GM23338 (cell line): Measurements from ENCODE around the gene PHKB. TPM values are rescaled to one million over a fixed set of nuclear protein-coding genes. Genes with fewer than 3 reads are reported as not detected.

Experiments used
- ATAC-seq: fragments of 200-7000 bp; cut with Tn5 transposase; 3 replicates; pipeline ENCODE4 v1.9.1; 2020
- DNase-seq: peaks from one replicate; pipeline ENCODE4 v3.0.0-alpha.2; 2015; ENCODE audit warnings: low spot score
- H2AFZ ChIP-seq: fragments of 200-600 bp; sonication (generic); 2 replicates; pipeline ENCODE4 v1.8.0; 2016; ENCODE audit warnings: antibody characterized with exemption, mild to moderate bottlenecking, moderate library complexity
- H3F3A ChIP-seq: fragments of 200-600 bp; sonication (generic); replicated peaks from 2 replicates; pipeline ENCODE4 v1.8.0; 2017; ENCODE audit warnings: antibody characterized with exemption, mixed run types, low read depth
- H3K27ac ChIP-seq: fragments of 200-600 bp; sonication (generic); 2 replicates; pipeline ENCODE4 v1.6.1; 2016; ENCODE audit warnings: low read depth
- H3K27me3 ChIP-seq: fragments of 200-600 bp; sonication (generic); 2 replicates; pipeline ENCODE4 v1.8.0; 2016; ENCODE audit warnings: mild to moderate bottlenecking, mixed run types, moderate library complexity; ENCODE audit not compliant: insufficient read depth
- H3K36me3 ChIP-seq: fragments of 200-600 bp; sonication (generic); 2 replicates; pipeline ENCODE4 v1.8.0; 2016; ENCODE audit warnings: mild to moderate bottlenecking; ENCODE audit not compliant: insufficient read depth
- H3K4me1 ChIP-seq: fragments of 200-600 bp; sonication (generic); 2 replicates; pipeline ENCODE4 v1.8.0; 2016; ENCODE audit warnings: mild to moderate bottlenecking, moderate library complexity; ENCODE audit not compliant: insufficient read depth
- H3K4me2 ChIP-seq: fragments of 200-600 bp; sonication (generic); 2 replicates; pipeline ENCODE4 v1.7.1; 2017; ENCODE audit warnings: mixed run types
- H3K4me3 ChIP-seq: fragments of 200-600 bp; sonication (generic); 2 replicates; pipeline ENCODE4 v1.6.1; 2016; ENCODE audit warnings: mixed run types
- H3K79me2 ChIP-seq: fragments of 200-600 bp; sonication (generic); replicated peaks from 2 replicates; pipeline ENCODE4 v1.8.0; 2017; ENCODE audit warnings: mild to moderate bottlenecking; ENCODE audit not compliant: insufficient read depth
- H3K9me2 ChIP-seq: fragments of 200-600 bp; sonication (generic); 2 replicates; pipeline ENCODE4 v1.8.0; 2017; ENCODE audit not compliant: insufficient read depth
- H4K20me1 ChIP-seq: fragments of 200-600 bp; sonication (generic); replicated peaks from 2 replicates; pipeline ENCODE4 v1.8.0; 2017; ENCODE audit warnings: mild to moderate bottlenecking; ENCODE audit not compliant: insufficient read depth
- H3K27ac Mint-ChIP-seq: 2 replicates; pipeline ENCODE4 v1.8.0; 2020; ENCODE audit warnings: inconsistent platforms, mild to moderate bottlenecking, moderate library complexity, mixed read lengths
- H3K27me3 Mint-ChIP-seq: 3 replicates; pipeline ENCODE4 v1.8.0; 2022; ENCODE audit warnings: low read depth, mild to moderate bottlenecking, moderate library complexity, mixed read lengths, inconsistent platforms; ENCODE audit not compliant: insufficient read depth, poor library complexity
- H3K36me3 Mint-ChIP-seq: 3 replicates; pipeline ENCODE4 v1.8.0; 2021; ENCODE audit warnings: low read depth, mild to moderate bottlenecking, inconsistent platforms, moderate library complexity, mixed read lengths
- H3K4me1 Mint-ChIP-seq: 3 replicates; pipeline ENCODE4 v1.8.0; 2020; ENCODE audit warnings: mild to moderate bottlenecking, inconsistent platforms, mixed read lengths
- H3K4me3 Mint-ChIP-seq: 3 replicates; pipeline ENCODE4 v1.8.0; 2021; ENCODE audit warnings: moderate library complexity, mild to moderate bottlenecking, inconsistent platforms, mixed read lengths
- H3K9me3 Mint-ChIP-seq: 3 replicates; pipeline ENCODE4 v1.8.0; 2020; ENCODE audit warnings: moderate library complexity, mild to moderate bottlenecking, inconsistent platforms, mixed read lengths
- CREB1 ChIP-seq: fragments of 250-450 bp; sonication (Bioruptor Pico); IDR thresholded peaks from 2 replicates; pipeline ENCODE4 v1.5.0; 2020; ENCODE audit warnings: low read depth, mild to moderate bottlenecking, moderate library complexity
- CTCF ChIP-seq, 2 experiments: fragments of 200-600 bp in 1 of 2; sonication (generic) in 1 of 2; conservative IDR thresholded peaks; 2 replicates each; pipeline versions ENCODE4 v1.5.1 to v1.6.1; 2016 to 2017; ENCODE audit warnings: antibody characterized with exemption in 2 of 2, low read depth in 2 of 2, mild to moderate bottlenecking in 2 of 2, moderate library complexity in 1 of 2
- ETS1 ChIP-seq: IDR thresholded peaks from 2 replicates; pipeline ENCODE4 v1.6.1; 2016; ENCODE audit warnings: antibody characterized with exemption
- EZH2 ChIP-seq: fragments of 200-600 bp; sonication (generic); IDR thresholded peaks from one replicate; pipeline ENCODE4 v1.8.0; 2017; ENCODE audit warnings: antibody characterized with exemption, mild to moderate bottlenecking, low read depth; ENCODE audit not compliant: unreplicated experiment
- STAT1 ChIP-seq: IDR thresholded peaks from one replicate; pipeline ENCODE4 v1.6.1; 2016; ENCODE audit warnings: antibody characterized with exemption; ENCODE audit not compliant: unreplicated experiment
- ZNF114 ChIP-seq: fragments of 250-450 bp; sonication (Bioruptor Pico); IDR thresholded peaks from 2 replicates; pipeline ENCODE4 v1.5.0; 2020; ENCODE audit warnings: mild to moderate bottlenecking, moderate library complexity
- ZNF331 ChIP-seq: fragments of 250-450 bp; sonication (Bioruptor Pico); IDR thresholded peaks from 2 replicates; pipeline ENCODE4 v1.5.0; 2020; ENCODE audit warnings: low read depth, mild to moderate bottlenecking, moderate library complexity
- polyA plus RNA-seq: library from polyadenylated mRNA; unstranded; fragments of >200 nt; fragmentation: Nextera tagmentation; extraction: Ambion mirVana; gene quantifications from 2 replicates; pipeline ENCODE4 v1.2.1, GENCODE V29; 2016
- total RNA-seq: library from RNA; depleted of rRNA; stranded (reverse); fragments of >200 nt; shearing (Covaris generic); gene quantifications from 2 replicates; pipeline ENCODE4 v1.2.3, GENCODE V29; 2014

The PHKB gene
- total and polyA plus RNA-seq, 2 experiments from 2014 or later: 20.3 to 57.3 TPM

- Mint-ChIP-seq H3K27me3 (no peaks in the 10 kb centered on the region), H3K36me3 (peaks cover 2% of the 10 kb centered on the region; the same call in 1 of the 3 replicates), H3K4me1 (peaks cover 3% of the 10 kb centered on the region; the same call in 2 of the 3 replicates), H3K4me3 (no peak overlapping the region), H3K9me3 (no peaks in the 10 kb centered on the region), H3K27ac (0 out of 2 replicates have a peak overlapping the region, but pooled peaks have one; percentile 26)
- H3F3A ChIP-seq: no peaks in the 10 kb centered on the region
- H2AFZ ChIP-seq: no peak overlapping the region
- TF ChIP-seq EZH2: no peak
- no peak for TF ChIP-seq CREB1 (CRISPR knock-in tag)
- TF ChIP-seq STAT1: no peak
- no peak for TF ChIP-seq ETS1
- TF ChIP-seq ZNF331 (CRISPR knock-in tag): no peak
- 0 out of 2 replicates have a peak, but pooled peaks cover under 1% of the 10 kb centered on the region for H3K4me1 ChIP-seq
- DNase-seq (no peak), ATAC-seq (no peak)
- H3K4me3 ChIP-seq: no peak overlapping the region
- H3K4me2 ChIP-seq: no peak overlapping the region
- no peaks in the 10 kb centered on the region for H3K36me3 ChIP-seq
- H3K27me3 ChIP-seq: no peaks in the 10 kb centered on the region
- H4K20me1 ChIP-seq: no peaks in the 10 kb centered on the region
- H3K9me2 ChIP-seq: peaks cover 5% of the 10 kb centered on the region; the same call in 1 of the 2 replicates
- no peaks in the 10 kb centered on the region for H3K79me2 ChIP-seq
- no peak overlapping the region for H3K27ac ChIP-seq
Measured at GRCh38 chr16:47578573-47578972, 117.4 kb downstream of the PHKB start.

GRCh38 chr16:47581114-47581513 is 120.0 kb downstream of the PHKB start:
- ATAC-seq: peak; percentile 48; the same call in 2 of the 3 replicates
- H3K4me1 Mint-ChIP-seq: peaks cover 15% of the 10 kb centered on the region

More at GRCh38 chr16:47581114-47581513, 120.0 kb downstream of the PHKB start:
- no peaks in the 10 kb centered on the region for H3K36me3 ChIP-seq
- H3K4me1 ChIP-seq: 0 out of 2 replicates have a peak, but pooled peaks cover 12% of the 10 kb centered on the region
- DNase-seq: peak; percentile 23
- Mint-ChIP-seq H3K36me3 (no peaks in the 10 kb centered on the region), H3K4me3 (no peak overlapping the region), H3K27ac (no peak overlapping the region), H3K27me3 (no peaks in the 10 kb centered on the region), H3K9me3 (no peaks in the 10 kb centered on the region)
- H3K9me2 ChIP-seq: peaks cover 5% of the 10 kb centered on the region; the same call in 1 of the 2 replicates
- no peak overlapping the region for H2AFZ ChIP-seq
- H3K79me2 ChIP-seq: no peaks in the 10 kb centered on the region
- no peaks in the 10 kb centered on the region for H3K27me3 ChIP-seq
- H3F3A ChIP-seq: no peaks in the 10 kb centered on the region
- H3K4me3 ChIP-seq: no peak overlapping the region
- H4K20me1 ChIP-seq: no peaks in the 10 kb centered on the region
- no peak overlapping the region for H3K27ac ChIP-seq
- H3K4me2 ChIP-seq: no peak overlapping the region
- TF ChIP-seq ZNF114: no peak
- peak; percentile 36 to 38 for TF ChIP-seq CTCF (conservative IDR thresholded peaks at IDR 0.05; ENCODE audit: low read depth in 2 of 2)
